Natural killer cell (primary cell): ENCODE measurements around the gene H1-8. TPM values are rescaled to one million over a fixed set of nuclear protein-coding genes. Genes with fewer than 3 reads are reported as not detected.

Source experiments
- ATAC-seq, 3 donors: fragments of 150-1000 bp in 2 of 3; fragments of 200-7000 bp in 1 of 3; cut with Tn5 transposase; 1 replicate in 1 of 3; 2 replicates in 2 of 3; pipeline ENCODE4 v1.10.0; 2021; ENCODE audit warnings: mild to moderate bottlenecking in 2 of 3, moderate library complexity in 2 of 3
- DNase-seq, 2 donors: peaks; one replicate each; pipeline versions ENCODE4 v3.0.0 to v3.0.0-alpha.2; 2013 to 2021; ENCODE audit warnings: mixed read lengths in 1 of 2
- H3K27ac ChIP-seq: one replicate; pipeline ENCODE4 v1.5.1; 2013; ENCODE audit warnings: mild to moderate bottlenecking, low read length
- H3K27me3 ChIP-seq: one replicate; pipeline ENCODE4 v1.6.1; 2013; ENCODE audit warnings: low read length; ENCODE audit not compliant: control insufficient read depth, insufficient read depth
- H3K36me3 ChIP-seq: one replicate; pipeline ENCODE4 v1.6.1; 2013; ENCODE audit warnings: low read length; ENCODE audit not compliant: control insufficient read depth, insufficient read depth
- H3K4me1 ChIP-seq: one replicate; pipeline ENCODE4 v1.6.1; 2013; ENCODE audit warnings: low read length; ENCODE audit not compliant: control insufficient read depth, insufficient read depth
- H3K4me3 ChIP-seq: one replicate; pipeline ENCODE4 v1.5.1; 2013; ENCODE audit warnings: low read length
- H3K9me3 ChIP-seq: one replicate; pipeline ENCODE4 v1.6.1; 2013; ENCODE audit warnings: low read length; ENCODE audit not compliant: control insufficient read depth, insufficient read depth
- H3K27ac Mint-ChIP-seq, 2 donors: one replicate each; pipeline ENCODE4 v1.8.0; 2022; ENCODE audit warnings: mild to moderate bottlenecking in 2 of 2, mixed read lengths in 2 of 2, moderate library complexity in 1 of 2
- H3K27me3 Mint-ChIP-seq, 2 donors: one replicate each; pipeline ENCODE4 v1.8.0; 2022; ENCODE audit warnings: low read depth in 2 of 2, mixed read lengths in 2 of 2
- H3K36me3 Mint-ChIP-seq: one replicate; pipeline ENCODE4 v1.8.0; 2022; ENCODE audit warnings: mixed read lengths
- H3K4me1 Mint-ChIP-seq, 2 donors: one replicate each; pipeline ENCODE4 v1.8.0; 2022; ENCODE audit warnings: mixed read lengths in 2 of 2
- H3K4me3 Mint-ChIP-seq: one replicate; pipeline ENCODE4 v1.8.0; 2022; ENCODE audit warnings: mild to moderate bottlenecking, moderate library complexity, mixed read lengths
- H3K9me3 Mint-ChIP-seq, 2 donors: one replicate each; pipeline ENCODE4 v1.8.0; 2022; ENCODE audit warnings: mixed read lengths in 2 of 2
- CTCF ChIP-seq: fragments of 200-600 bp; IDR thresholded peaks from one replicate; pipeline ENCODE4 v1.8.0; 2022; ENCODE audit warnings: antibody characterized with exemption
- WGBS: methylation state at CpG from one replicate; pipeline ENCODE4 v1.1.7; 2013; ENCODE audit warnings: missing lambda C conversion rate; ENCODE audit not compliant: insufficient coverage; 5-methylcytosine and 5-hydroxymethylcytosine counted together
- intact Hi-C: fragments of 100-400 bp; cut with micrococcal nuclease; formaldehyde crosslinking; loops from one replicate; pipeline ENCODE4 v1.14.2; 2022
- total RNA-seq, 4 donors: library from RNA; stranded (reverse); fragments of 120-200 nt in 1 of 4; gene quantifications; one replicate each; pipeline versions ENCODE4 v1.2.3 to v1.2.4, GENCODE V29; 2013 to 2022

Gene H1-8
- total RNA-seq, 3 donors from 2014 or later (not counting 1 experiment from before 2014, with no cell fraction given) = not detected

- Mint-ChIP-seq H3K36me3 (no peaks in the 10 kb centered on the region), H3K9me3 (no peaks in the 10 kb centered on the region), H3K4me1 (peaks cover 53 to 81% of the 10 kb centered on the region in 2 donors), H3K27ac (no peak overlapping the region), H3K27me3 (no peaks in the 10 kb centered on the region), H3K4me3 (peak overlapping the region; percentile 42)
- ATAC-seq (peak; percentile 27 to 61 (median 41)), DNase-seq (peak in 1 of 2 donors; percentile 25)
- H3K4me3 ChIP-seq = no peak overlapping the region
- intact Hi-C loops = no loop called here
- WGBS = 85% methylated on average over 26 of the region's 27 CpGs
- no peaks in the 10 kb centered on the region for H3K27me3 ChIP-seq
- no peaks in the 10 kb centered on the region for H3K9me3 ChIP-seq
- no peak overlapping the region for H3K27ac ChIP-seq
- H3K4me1 ChIP-seq = peaks cover 98% of the 10 kb centered on the region
- TF ChIP-seq CTCF = no peak
- no peaks in the 10 kb centered on the region for H3K36me3 ChIP-seq
Observed at GRCh38 chr3:129596194-129597086, 53.5 kb downstream of the H1-8 start.

GRCh38 chr3:129597087-129597999 lies 54.4 kb downstream of the H1-8 start:
- DNase-seq (no peak), ATAC-seq (no peak)
- Histone ChIP-seq H3K27ac (no peak overlapping the region), H3K27me3 (no peaks in the 10 kb centered on the region), H3K4me1 (peaks cover 90% of the 10 kb centered on the region), H3K9me3 (no peaks in the 10 kb centered on the region), H3K4me3 (no peak overlapping the region), H3K36me3 (no peaks in the 10 kb centered on the region)
- no peak for TF ChIP-seq CTCF
- Mint-ChIP-seq H3K27me3 (no peaks in the 10 kb centered on the region), H3K4me1 (peaks cover 55 to 83% of the 10 kb centered on the region in 2 donors), H3K27ac (no peak overlapping the region), H3K4me3 (peak overlapping the region; percentile 42), H3K9me3 (no peaks in the 10 kb centered on the region), H3K36me3 (no peaks in the 10 kb centered on the region)
- 78% methylated on average over 31 of the region's 31 CpGs for WGBS
- intact Hi-C loops = no loop called here

- Histone ChIP-seq H3K9me3 (no peaks in the 10 kb centered on the region), H3K36me3 (no peaks in the 10 kb centered on the region), H3K27ac (no peak overlapping the region), H3K4me1 (peaks cover 89% of the 10 kb centered on the region), H3K27me3 (no peaks in the 10 kb centered on the region), H3K4me3 (no peak overlapping the region)
- ATAC-seq (no peak), DNase-seq (no peak)
- Mint-ChIP-seq H3K4me1 (peaks cover 56 to 82% of the 10 kb centered on the region in 2 donors), H3K9me3 (no peaks in the 10 kb centered on the region), H3K27ac (no peak overlapping the region), H3K27me3 (no peaks in the 10 kb centered on the region), H3K4me3 (peak overlapping the region; percentile 35), H3K36me3 (no peaks in the 10 kb centered on the region)
- intact Hi-C loops = no loop called here
- WGBS = 92% methylated on average over 5 of the region's 5 CpGs
- TF ChIP-seq CTCF = no peak
Observed at GRCh38 chr3:129598000-129598381, 55.0 kb downstream of the H1-8 start.
